ELR (cell line): ENCODE data around the gene ZNF330.
A peak's percentile ranks its signal among the peaks of the same experiment; 100 is the strongest.
"Not testable (repeated sequence)": the region's sequence is repeated elsewhere in the genome, so short reads cannot be mapped to it uniquely, and the experiment has no call there.

ENCODE experiments used
- DNase-seq: peaks from one replicate; pipeline ENCODE4 v3.0.0-alpha.2; 2015; ENCODE audit warnings: low read depth

Gene ZNF330

GRCh38 chr4:141220691-141221659 lies at the start of gene ZNF330:
Gene ZNF330, plus strand, starts transcription at chr4:141220895. Its CDS starts 1,477 bp downstream, at chr4:141222372.
- DNase-seq, result peak; percentile 87

GRCh38 chr4:141174457-141174856 lies 46.2 kb upstream of the ZNF330 start:
- DNase-seq, result no peak

GRCh38 chr4:141177171-141177570 lies 43.5 kb upstream of the ZNF330 start:
- no peak for DNase-seq

GRCh38 chr4:141179474-141180373 lies 41.0 kb upstream of the ZNF330 start:
- no peak for DNase-seq

GRCh38 chr4:141180991-141181761 lies 39.5 kb upstream of the ZNF330 start:
- DNase-seq, result no peak

- not testable (repeated sequence) for DNase-seq
These were observed 37.2 kb upstream of the ZNF330 start for GRCh38 chr4:141183491-141183890.

- DNase-seq, result no peak
These were observed 28.1 kb upstream of the ZNF330 start for GRCh38 chr4:141192564-141192963.

GRCh38 chr4:141193516-141194034 lies 27.1 kb upstream of the ZNF330 start:
- DNase-seq, result no peak

GRCh38 chr4:141195095-141195707 lies 25.5 kb upstream of the ZNF330 start:
- DNase-seq, result no peak

GRCh38 chr4:141196227-141196933 lies 24.3 kb upstream of the ZNF330 start:
- no peak for DNase-seq

- no peak for DNase-seq
These were observed 12.7 kb upstream of the ZNF330 start for GRCh38 chr4:141207961-141208360.

GRCh38 chr4:141210168-141210567 lies 10.5 kb upstream of the ZNF330 start:
- no peak for DNase-seq

- no peak for DNase-seq
These were observed 7.1 kb upstream of the ZNF330 start for GRCh38 chr4:141213550-141213991.

- no peak for DNase-seq
These were observed 5.7 kb upstream of the ZNF330 start for GRCh38 chr4:141215030-141215429.

- no peak for DNase-seq
These were observed 4.5 kb upstream of the ZNF330 start for GRCh38 chr4:141216002-141216761.

GRCh38 chr4:141220271-141220670 lies 424 bp upstream of the ZNF330 start:
- DNase-seq, result no peak

GRCh38 chr4:141223418-141223817 lies 2.7 kb downstream of the ZNF330 start:
- no peak for DNase-seq

GRCh38 chr4:141227280-141227679 lies 6.6 kb downstream of the ZNF330 start:
- DNase-seq, result not testable (repeated sequence)

- no peak for DNase-seq
These were observed 8.9 kb downstream of the ZNF330 start for GRCh38 chr4:141229408-141230101.
